ENCODE results near the gene C11orf42.

Gene C11orf42, protein sequence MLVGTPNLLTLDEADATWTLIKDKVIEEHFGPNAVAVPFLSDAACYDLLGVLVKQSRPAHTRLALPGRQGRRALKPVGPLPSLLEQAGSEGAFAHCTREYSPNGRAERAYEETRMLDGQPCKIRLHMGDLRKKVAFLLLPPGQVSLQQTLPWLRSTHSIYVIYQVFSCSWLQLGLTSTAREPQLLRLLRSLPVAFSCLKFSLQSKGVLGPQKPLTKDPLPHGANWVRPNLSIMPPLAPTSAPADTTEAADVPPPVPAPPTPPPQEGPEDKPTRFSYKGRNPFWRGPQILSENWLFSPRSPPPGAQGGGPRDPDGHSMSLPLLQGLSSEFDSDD

DNA sequence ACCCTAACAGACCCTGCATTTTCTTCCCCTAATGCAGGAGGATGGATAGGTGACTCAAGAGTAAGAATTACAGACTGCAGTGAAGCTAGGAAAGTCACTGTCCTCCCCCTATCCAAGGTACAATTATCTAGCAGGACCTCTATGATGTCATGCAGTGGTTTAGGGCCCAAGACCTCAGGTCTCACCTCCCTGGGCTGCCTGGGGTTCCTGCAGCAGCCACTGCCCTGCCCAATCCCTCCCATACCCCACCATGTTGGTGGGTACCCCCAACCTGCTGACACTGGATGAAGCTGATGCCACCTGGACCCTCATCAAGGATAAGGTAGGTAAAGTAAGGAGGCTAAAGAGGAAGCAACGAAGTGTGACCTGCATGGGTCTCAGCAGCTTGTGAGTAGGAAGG is at the start of gene C11orf42:
C11orf42 (plus strand) TSS at position 192 of the 400 bp plus-strand sequence; CDS start at position 251, 59 bp downstream.
- DNase-seq (ENCODE audit: low read depth, low spot score): no peak

DNA sequence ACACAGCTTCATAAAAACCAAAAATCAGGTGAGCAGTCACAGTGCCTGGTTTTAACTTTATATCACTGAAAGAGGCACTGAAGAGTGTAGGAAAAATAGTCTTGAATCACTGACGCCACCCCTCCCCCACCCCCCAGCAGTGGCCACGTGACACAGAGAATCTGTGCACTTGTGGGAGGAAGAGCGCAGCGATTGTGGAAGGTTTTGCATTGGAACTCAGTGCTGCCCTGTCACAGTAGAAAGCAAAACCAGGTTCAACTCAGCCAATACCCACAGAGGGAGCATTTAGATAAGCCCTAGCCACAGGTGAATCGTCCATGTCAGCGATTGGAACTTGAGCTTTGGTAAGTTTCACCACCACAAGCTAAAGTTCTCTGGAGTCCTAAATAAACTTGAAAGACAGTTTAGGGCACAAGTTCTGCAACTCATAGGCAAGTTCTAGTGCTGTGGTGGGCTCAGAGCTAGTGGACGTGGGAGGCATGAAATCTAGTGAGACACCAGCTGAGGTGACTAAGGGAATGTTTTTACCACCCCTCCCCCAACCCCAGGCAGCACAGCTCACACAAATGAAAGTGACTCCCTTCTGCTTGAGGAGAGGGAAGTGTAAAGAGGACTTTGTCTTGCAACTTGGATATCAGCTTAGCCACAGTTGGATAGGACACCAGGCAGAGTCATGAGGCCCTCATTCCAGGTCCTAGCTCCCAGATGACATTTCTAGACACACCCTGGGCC is 48.6 kb upstream of the C11orf42 start:
- no peak for DNase-seq (ENCODE audit: low read depth, low spot score)

DNA sequence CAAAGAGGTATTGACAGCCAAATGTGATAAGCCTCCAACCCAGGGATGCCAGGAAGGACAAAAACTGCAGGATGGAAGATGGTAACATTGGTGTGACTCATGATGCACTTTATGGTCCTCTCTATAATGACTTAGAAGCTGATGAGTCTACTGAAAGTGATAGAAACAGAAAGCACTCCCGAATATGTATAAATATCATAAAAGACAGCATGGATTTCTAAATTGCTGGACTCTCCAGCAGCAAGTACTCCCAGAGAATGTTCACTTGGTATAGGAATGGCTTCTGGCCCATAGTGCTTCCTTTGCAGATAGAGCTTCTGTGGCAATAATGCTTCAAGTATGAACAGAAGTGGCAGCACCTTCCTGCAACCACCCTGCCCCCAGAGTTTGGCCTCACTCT is 35.1 kb upstream of the C11orf42 start, which contains the start of gene OR52B2:
OR52B2 (minus strand) TSS at position 101 of the 400 bp plus-strand sequence; CDS start at position 101, 0 bp downstream.
- no peak for DNase-seq (ENCODE audit: low read depth, low spot score)

DNA sequence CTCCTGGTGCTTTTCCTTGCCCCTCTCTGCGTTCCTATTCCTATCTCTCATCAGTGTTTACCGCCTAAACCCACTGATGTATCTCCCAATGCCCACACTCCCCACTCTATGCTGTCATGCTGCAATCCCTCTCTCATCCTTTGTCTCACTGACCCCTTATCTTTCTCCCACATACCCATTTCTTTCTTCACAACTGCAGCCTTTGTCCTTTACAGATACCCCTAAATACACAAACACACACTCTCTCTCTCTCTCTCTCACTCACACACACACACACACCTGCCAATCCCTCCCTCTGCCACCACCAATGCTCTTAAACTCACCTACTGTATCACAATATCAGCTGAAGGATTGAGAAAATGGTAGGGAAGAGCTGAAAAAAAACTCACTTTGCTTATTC is 29.9 kb upstream of the C11orf42 start:
- no peak for DNase-seq (ENCODE audit: low read depth, low spot score)

DNA sequence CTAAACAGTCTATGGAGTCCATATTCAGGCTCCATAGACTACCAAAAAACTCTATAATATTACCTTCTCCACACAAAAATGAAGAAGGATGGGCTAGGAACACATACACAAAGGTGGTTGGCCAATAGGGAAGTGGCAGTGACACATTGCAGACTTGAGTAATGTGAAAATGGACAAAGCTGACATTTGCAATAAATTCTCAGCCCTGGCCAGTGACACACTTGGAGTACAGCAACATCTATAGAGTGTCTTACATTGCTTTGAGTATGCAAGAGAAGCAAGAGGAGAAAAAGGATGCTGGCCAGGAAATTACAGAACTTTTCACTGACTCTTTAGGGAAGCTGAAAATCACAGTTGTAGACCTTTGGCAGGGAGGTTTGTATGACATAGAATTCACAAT is 13.6 kb upstream of the C11orf42 start:
- DNase-seq (ENCODE audit: low read depth, low spot score): no peak

DNA sequence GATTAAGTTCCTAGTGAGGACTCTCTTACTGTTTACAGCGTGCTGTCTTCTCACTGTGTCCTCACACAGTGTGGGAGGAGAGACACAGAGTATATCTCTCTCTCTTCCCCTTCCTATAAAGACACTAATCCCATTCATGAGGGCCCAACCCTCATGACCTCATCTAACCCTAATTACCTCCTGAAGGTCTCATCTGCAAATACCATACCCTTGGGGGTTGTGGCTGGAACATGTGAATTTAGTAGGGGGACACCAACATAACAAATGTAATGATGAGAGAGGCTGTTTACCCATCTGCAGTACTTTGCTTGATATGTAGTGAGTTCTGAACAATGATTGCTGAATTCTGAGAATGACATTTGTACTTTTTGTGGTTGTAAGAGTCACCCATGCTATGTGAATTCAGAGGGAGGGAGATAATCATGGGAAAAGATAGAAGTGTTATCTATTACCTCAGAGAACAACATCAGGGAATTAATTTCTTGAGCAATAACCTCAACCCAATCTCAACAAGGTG is 11.2 kb upstream of the C11orf42 start:
- no peak for DNase-seq (ENCODE audit: low read depth, low spot score)

DNA sequence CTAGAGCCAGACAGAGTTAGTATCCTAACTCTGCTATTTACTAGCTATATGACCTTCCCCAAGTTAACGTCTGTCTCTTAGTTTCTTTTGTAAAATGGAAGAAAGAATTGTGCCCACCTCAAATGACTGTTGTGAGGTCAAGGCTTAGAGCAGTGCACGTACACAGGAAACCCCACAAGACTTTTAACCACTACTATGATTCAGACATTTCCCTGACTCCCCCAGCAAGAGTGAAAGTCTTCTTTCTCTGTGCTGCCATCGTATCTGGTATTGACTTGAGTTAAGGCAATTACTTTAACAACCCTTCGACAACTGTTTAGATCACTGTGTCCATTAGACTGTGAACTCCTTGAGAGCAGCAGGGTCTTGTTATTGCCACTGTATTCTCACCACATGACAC is 9.0 kb upstream of the C11orf42 start:
- no peak for DNase-seq (ENCODE audit: low read depth, low spot score)

DNA sequence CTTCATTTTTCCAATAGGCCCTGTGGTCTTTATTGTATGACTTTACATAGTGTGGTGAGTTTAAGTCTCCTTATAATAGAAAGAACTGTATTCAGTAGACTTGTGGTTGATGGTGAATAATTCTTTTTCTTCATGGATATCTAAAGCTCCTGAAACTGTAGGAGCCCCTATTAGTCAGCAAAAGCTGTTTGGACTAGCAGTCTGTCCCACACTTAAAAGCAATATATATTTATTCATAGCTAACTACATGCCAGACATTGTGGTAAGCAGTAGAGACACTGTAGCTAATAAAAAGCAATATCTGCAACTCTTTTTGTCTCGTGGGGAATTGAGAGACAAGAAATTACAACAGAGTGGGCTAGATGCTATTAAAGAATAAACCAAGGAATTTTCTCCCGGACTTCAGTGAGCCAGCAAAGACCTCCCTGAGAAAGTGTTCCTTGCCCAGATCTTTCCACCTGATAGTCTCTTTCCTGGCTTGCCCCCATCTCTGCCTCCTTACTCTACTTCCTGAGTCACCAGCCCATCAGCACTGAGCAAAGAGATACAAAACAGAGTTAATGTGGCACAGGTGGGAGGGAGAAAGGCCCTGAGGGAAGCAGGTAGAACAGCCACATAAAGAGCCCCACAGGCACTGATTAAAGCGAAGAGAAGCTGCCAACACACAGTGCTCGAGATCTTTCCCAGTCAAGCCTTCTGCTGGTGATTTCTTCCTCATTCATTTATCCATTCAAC is 7.7 kb upstream of the C11orf42 start:
- peak; percentile 20 for DNase-seq (ENCODE audit: low read depth, low spot score)

DNA sequence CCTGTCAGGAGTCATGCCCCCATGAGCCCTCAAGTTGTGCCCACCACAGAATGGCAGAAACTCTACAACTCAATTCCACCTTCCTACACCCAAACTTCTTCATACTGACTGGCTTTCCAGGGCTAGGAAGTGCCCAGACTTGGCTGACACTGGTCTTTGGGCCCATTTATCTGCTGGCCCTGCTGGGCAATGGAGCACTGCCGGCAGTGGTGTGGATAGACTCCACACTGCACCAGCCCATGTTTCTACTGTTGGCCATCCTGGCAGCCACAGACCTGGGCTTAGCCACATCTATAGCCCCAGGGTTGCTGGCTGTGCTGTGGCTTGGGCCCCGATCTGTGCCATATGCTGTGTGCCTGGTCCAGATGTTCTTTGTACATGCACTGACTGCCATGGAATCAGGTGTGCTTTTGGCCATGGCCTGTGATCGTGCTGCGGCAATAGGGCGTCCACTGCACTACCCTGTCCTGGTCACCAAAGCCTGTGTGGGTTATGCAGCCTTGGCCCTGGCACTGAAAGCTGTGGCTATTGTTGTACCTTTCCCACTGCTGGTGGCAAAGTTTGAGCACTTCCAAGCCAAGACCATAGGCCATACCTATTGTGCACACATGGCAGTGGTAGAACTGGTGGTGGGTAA is 6.1 kb upstream of the C11orf42 start, which contains the start of gene OR52W1:
OR52W1 (plus strand) TSS at position 51 of the 637 bp plus-strand sequence; CDS start at position 51, 0 bp downstream.
- no peak for DNase-seq (ENCODE audit: low read depth, low spot score)

DNA sequence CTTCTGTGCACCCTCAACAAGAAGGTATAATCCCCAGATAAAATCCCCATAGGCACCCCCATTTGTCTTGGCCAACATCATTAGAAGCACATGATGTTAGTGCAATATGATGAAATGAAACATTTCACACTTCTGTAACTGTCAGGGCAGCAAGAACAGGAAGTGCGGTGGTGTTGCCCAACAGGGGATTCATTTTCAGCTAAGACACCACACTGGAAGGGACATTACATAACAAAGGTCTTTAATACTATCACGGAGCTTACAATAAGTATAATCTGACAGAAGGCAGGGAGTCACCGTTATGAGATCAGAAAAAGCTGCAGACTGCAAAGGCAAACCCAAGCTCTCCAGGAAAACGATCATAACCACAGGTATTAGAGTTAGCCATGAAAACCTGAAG is 4.4 kb upstream of the C11orf42 start:
- no peak for DNase-seq (ENCODE audit: low read depth, low spot score)

DNA sequence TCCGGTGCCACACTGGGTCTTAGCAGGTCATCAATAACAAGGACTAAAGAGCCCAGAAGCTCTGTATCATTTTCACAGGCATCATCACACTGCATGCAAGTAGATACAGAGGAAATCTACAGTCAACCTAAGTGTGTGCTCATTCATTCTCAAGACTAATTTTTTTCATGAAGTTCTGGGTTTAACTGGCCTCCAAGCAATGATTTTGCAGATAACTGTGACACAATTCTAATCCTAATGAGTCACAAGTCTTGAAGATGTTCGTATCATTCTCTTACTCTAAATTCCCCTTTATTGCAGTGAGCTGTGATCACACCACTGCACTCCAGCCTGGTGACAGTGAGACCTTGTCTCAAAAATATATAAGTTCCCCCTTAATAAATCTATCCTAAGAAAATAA is 3.9 kb upstream of the C11orf42 start:
- DNase-seq (ENCODE audit: low read depth, low spot score): no peak

DNA sequence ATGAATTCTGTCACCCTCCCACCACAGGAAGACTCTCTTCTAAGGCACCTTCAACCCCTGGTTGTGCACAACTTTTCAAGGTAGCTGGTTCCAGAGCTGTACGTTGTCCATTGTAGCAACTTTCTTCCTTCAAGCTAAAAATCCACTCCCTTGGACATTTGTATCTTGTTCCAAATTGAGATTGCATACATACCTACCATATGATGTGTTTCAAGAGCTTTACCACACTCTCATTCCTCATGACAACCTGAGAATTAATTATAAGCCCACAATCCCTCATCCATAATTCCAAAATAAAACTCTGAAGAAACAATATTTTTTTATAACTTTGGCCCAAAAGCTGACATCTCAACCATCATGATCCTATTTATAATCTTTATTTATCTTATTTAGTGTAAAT is 3.3 kb upstream of the C11orf42 start:
- peak; percentile 36 for DNase-seq (ENCODE audit: low read depth, low spot score)

DNA sequence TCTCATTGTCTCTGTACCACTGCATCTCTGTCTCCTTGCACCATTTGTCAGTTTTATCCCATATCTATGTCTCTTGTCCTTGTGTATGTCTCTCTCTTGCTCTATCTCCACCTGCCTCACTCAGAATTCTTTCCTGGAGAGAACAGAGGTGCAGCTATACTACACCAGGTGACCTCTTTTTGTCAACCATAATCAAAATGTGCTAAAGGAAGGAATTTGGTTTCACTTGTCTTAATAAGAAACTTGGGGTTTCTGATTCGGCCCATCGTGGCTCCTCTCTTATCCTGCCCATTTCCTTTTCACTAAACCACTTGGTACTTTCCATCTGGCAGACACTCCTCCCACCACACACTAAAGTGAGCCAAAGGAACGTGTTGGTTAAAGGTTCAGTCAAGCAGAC is 2.0 kb upstream of the C11orf42 start:
- no peak for DNase-seq (ENCODE audit: low read depth, low spot score)

DNA sequence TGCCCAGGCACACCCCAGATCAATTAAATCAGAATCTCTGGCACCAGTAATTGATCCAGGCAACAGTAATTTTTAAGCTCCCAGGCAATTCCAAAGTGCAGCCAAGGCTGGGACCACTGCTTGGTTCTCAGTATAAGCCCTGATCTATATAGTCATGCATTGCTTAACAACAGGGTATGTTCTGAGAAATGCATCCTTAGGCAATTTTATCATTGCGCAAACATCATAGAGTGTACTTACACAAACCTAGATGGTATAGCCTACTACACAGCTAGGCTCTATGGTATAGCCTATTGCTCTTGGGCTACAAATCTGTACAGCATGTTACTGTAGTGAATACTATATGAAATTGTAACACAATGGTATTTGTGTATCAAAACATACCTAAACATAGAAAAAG is 651 bp upstream of the C11orf42 start:
- no peak for DNase-seq (ENCODE audit: low read depth, low spot score)

DNA sequence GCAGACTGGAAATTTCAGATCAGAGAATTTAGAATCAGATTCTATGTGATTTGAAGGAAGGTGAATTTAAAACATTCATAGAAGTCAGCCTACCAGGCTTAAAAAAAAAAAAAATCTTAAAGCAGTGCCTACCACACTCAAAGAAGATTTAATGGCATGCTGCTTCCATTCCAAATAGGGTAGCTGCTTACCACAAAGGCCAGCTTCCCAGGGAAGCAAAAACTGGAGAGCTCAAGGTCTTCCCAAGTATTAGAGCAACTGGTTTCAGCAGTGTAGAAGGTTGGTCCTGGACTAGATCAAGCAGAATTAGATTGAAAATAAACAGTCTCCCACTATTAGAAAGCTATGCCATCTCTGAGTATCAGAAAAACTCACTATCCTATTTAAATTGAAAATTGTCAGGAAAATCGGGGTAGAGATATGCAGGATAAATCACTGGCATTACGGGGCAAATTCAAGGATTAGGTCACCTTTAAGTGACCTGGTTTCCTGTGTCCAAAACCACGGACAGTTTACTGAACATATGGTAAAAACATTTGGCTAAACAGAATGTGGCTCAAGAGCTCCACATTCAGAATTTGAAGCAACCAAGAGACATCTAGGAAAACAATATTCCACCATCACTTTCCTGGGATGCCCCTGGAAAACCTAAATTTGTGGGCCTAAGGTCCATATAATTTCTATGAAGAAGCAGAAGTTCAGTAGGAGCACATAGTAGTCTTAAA is 1.3 kb downstream of the C11orf42 start:
- DNase-seq (ENCODE audit: low read depth, low spot score): peak; percentile 21

DNA sequence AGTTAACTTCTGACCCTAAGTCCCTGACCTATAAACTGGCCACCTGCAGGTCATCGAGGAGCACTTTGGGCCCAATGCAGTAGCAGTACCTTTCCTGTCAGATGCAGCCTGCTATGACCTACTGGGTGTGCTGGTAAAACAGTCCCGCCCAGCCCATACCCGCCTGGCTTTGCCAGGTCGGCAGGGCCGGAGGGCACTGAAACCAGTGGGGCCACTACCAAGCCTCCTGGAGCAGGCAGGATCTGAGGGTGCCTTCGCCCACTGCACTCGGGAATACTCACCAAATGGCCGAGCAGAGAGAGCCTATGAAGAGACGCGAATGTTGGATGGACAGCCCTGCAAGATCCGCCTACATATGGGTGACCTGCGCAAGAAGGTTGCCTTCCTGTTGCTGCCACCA is 4.4 kb downstream of the C11orf42 start:
- DNase-seq (ENCODE audit: low read depth, low spot score): no peak

DNA sequence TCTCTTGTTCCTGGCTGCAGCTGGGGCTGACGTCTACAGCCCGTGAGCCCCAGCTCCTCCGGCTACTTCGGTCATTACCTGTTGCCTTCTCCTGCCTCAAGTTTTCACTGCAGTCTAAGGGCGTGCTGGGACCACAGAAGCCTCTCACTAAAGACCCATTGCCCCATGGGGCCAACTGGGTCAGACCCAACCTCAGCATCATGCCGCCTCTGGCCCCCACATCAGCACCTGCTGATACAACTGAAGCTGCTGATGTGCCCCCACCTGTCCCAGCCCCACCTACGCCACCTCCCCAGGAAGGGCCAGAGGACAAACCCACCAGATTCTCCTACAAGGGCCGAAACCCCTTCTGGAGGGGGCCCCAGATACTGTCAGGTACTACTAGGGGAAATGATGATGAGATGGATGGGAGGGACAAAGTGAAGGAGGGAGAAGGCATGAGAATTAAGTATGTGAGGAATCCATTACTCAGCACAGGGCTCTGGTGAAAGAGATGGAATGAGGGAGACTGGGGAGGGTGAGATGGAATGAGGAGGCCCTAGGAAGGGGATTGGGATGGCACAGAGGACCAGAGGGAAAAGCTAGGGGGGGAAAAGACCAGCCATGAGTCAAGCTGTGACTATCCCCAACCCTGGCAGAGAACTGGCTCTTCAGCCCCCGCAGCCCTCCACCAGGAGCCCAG is 5.1 kb downstream of the C11orf42 start:
- DNase-seq (ENCODE audit: low read depth, low spot score): peak; percentile 26

DNA sequence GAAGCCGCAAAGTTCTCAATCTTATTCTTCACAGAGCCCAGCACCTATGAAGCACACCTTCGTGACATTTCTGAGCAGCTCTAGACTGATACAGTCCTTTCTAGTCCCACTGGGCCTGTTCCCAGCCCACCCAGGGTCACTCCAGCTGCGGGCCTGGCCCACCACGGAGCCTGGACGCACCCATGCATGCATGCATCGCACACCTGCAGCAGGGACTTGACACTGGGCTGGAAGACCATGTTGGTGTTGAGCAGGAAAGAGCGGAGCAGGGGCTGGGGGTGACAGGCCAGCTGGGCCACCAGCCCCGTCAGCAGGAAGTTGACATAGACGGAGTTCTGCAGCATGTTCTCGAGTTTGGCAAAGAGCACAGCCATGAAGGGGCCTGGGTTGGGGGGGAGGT is 9.2 kb downstream of the C11orf42 start:
- no peak for DNase-seq (ENCODE audit: low read depth, low spot score)

DNA sequence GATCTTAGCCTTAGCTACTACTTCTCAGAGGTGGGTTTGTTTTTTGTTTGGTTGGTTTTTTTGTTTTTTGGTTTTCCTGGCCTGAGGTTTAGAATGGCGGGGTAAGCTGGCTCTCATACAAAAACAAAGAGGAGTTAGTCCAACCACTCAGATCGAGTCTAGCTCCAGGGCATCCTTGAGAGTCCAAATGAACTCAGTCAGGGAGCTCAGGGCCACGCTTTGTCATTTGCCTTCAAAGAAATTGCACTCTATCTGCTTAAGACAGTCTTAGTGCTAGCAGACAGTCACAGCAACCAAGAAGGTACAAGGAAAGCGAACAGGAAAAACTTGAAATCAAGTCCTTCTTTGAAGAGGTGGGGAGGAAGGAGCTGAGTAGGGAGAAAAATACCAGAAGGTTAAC is 11.1 kb downstream of the C11orf42 start:
- DNase-seq (ENCODE audit: low read depth, low spot score): no peak

DNA sequence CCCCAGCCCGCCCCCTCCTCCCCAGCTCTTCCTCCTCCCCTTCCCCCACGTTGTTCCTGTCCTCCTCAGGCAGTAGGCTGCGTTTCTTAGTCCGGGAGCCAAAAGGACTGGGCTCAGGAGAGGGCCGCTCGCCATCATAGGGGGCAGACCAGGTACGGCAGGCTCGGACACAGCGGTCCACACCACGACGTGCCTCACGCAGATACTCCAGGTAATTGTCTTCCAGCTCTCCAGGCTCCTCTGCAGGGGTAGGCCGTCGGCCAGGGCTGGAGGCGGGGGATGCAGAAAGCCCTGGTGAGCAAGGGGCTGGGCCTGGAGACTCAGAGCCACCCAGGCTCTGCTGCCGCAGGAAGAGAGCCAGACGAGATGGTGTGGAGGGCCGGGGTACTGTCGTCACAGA is 12.4 kb downstream of the C11orf42 start:
- no peak for DNase-seq (ENCODE audit: low read depth, low spot score)

All from astrocyte of the hippocampus (primary cell).